ENCODE data around the gene ACTL6B. TPM values are rescaled to one million over a fixed set of nuclear protein-coding genes. Genes with fewer than 3 reads are reported as not detected.

ACTL6B gene
- total RNA-seq, 1 donor from 2014 or later = not detected

DNA sequence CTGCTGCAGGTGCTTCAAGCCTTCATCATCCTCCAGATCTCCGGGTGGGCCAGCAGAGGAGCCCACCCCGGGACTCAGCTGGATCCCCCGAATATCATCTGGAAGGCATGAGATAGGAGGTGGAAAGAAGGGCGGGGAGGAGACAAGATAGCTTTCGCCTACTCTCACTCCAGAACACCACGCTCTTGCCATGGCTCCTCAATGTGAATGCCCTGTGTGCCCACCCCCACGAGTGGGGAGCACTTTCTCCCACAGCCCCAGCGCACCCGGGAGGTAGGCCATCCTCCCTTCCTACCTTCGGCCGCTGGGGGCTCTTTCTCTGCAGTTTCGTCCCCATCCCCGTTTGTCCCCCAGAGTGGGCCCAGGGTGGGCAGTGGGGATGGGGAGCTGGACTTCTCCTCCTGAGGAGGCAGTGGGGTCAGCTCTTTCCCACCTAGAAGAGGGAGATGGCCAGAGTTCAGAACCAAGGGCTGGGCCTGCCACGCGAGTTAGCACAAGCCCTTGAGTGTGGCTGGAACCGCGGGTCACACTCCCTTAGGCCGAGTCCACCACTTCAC is 28.9 kb upstream of the ACTL6B start:
- no peak overlapping the region for H3K9ac ChIP-seq
- H3K4me1 ChIP-seq = peaks cover 3% of the 10 kb centered on the region
- H3K27me3 ChIP-seq = no peaks in the 10 kb centered on the region
- Mint-ChIP-seq H3K36me3 (peaks cover 10% of the 10 kb centered on the region), H3K9me3 (no peaks in the 10 kb centered on the region), H3K27me3 (ENCODE audit: insufficient read depth, low read depth) (peaks cover 2% of the 10 kb centered on the region), H3K27ac (no peak overlapping the region), H3K4me1 (peaks cover 13% of the 10 kb centered on the region), H3K4me3 (no peak overlapping the region)
- H3F3A ChIP-seq (ENCODE audit: low read depth) = peaks cover 27% of the 10 kb centered on the region
- H4K20me1 ChIP-seq (ENCODE audit: low read depth) = peaks cover 75% of the 10 kb centered on the region
- H3K4me3 ChIP-seq = no peak overlapping the region
- peaks cover 26% of the 10 kb centered on the region for H3K79me2 ChIP-seq (ENCODE audit: low read depth)
- DNase-seq (ENCODE audit: low spot score) = no peak
- H3K36me3 ChIP-seq = no peaks in the 10 kb centered on the region
- H3K9me3 ChIP-seq (ENCODE audit: low read depth) = no peaks in the 10 kb centered on the region
- H2AFZ ChIP-seq (replicated peaks) = no peak overlapping the region
- TF ChIP-seq EZH2 (IDR thresholded peaks at IDR 0.05) = no peak
- no peak for TF ChIP-seq EZH2phosphoT487 (IDR thresholded peaks at IDR 0.05)
- TF ChIP-seq, protein P1, sequence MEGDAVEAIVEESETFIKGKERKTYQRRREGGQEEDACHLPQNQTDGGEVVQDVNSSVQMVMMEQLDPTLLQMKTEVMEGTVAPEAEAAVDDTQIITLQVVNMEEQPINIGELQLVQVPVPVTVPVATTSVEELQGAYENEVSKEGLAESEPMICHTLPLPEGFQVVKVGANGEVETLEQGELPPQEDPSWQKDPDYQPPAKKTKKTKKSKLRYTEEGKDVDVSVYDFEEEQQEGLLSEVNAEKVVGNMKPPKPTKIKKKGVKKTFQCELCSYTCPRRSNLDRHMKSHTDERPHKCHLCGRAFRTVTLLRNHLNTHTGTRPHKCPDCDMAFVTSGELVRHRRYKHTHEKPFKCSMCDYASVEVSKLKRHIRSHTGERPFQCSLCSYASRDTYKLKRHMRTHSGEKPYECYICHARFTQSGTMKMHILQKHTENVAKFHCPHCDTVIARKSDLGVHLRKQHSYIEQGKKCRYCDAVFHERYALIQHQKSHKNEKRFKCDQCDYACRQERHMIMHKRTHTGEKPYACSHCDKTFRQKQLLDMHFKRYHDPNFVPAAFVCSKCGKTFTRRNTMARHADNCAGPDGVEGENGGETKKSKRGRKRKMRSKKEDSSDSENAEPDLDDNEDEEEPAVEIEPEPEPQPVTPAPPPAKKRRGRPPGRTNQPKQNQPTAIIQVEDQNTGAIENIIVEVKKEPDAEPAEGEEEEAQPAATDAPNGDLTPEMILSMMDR (IDR thresholded peaks at IDR 0.05) = no peak
- H3K27ac ChIP-seq = no peak overlapping the region
- no peak overlapping the region for H3K4me2 ChIP-seq

DNA sequence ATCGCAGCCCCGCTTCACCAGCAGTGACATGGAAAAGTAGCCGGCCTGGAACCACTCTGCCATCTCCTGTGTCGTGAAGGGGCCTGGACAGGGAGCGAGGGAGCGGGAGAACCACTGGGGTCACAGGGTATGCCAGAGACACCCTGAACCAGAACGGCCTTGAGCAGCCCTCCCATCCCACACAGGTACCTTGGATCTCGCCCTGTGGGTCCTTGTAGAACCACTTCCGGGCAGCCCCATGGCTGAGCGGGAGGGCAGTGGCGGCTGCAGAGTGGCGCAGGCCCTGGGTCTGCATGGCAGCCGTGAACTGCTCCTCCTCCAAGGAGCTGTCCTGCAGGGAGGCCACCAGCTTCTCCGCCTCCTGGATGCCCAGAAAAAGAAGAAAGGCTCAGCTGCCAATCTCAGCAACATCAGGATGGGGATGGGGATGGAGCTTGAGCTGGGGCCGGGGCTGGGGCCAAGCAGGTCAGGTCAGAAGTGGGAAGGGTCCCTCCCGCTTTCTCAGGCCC is 28.3 kb upstream of the ACTL6B start:
- no peak overlapping the region for H3K4me3 Mint-ChIP-seq
- H4K20me1 ChIP-seq (ENCODE audit: low read depth) = peaks cover 75% of the 10 kb centered on the region
- TF ChIP-seq EZH2 (IDR thresholded peaks at IDR 0.05) = no peak
- TF ChIP-seq, protein P1 (IDR thresholded peaks at IDR 0.05) = no peak
- H3F3A ChIP-seq (ENCODE audit: low read depth) = peaks cover 31% of the 10 kb centered on the region
- H3K36me3 ChIP-seq = no peaks in the 10 kb centered on the region
- no peak overlapping the region for H3K9ac ChIP-seq
- H3K27ac Mint-ChIP-seq = no peak overlapping the region
- peaks cover 9% of the 10 kb centered on the region for H3K4me1 Mint-ChIP-seq
- no peak overlapping the region for H3K4me3 ChIP-seq
- H3K4me1 ChIP-seq = no peaks in the 10 kb centered on the region
- no peak for DNase-seq (ENCODE audit: low spot score)
- H3K9me3 ChIP-seq (ENCODE audit: low read depth) = no peaks in the 10 kb centered on the region
- H3K36me3 Mint-ChIP-seq = peaks cover 10% of the 10 kb centered on the region
- no peaks in the 10 kb centered on the region for H3K9me3 Mint-ChIP-seq
- H3K4me2 ChIP-seq = no peak overlapping the region
- peaks cover 3% of the 10 kb centered on the region for H3K27me3 Mint-ChIP-seq (ENCODE audit: insufficient read depth, low read depth)
- no peaks in the 10 kb centered on the region for H3K27me3 ChIP-seq
- H2AFZ ChIP-seq (replicated peaks) = no peak overlapping the region
- H3K79me2 ChIP-seq (ENCODE audit: low read depth) = peaks cover 20% of the 10 kb centered on the region
- no peak overlapping the region for H3K27ac ChIP-seq

DNA sequence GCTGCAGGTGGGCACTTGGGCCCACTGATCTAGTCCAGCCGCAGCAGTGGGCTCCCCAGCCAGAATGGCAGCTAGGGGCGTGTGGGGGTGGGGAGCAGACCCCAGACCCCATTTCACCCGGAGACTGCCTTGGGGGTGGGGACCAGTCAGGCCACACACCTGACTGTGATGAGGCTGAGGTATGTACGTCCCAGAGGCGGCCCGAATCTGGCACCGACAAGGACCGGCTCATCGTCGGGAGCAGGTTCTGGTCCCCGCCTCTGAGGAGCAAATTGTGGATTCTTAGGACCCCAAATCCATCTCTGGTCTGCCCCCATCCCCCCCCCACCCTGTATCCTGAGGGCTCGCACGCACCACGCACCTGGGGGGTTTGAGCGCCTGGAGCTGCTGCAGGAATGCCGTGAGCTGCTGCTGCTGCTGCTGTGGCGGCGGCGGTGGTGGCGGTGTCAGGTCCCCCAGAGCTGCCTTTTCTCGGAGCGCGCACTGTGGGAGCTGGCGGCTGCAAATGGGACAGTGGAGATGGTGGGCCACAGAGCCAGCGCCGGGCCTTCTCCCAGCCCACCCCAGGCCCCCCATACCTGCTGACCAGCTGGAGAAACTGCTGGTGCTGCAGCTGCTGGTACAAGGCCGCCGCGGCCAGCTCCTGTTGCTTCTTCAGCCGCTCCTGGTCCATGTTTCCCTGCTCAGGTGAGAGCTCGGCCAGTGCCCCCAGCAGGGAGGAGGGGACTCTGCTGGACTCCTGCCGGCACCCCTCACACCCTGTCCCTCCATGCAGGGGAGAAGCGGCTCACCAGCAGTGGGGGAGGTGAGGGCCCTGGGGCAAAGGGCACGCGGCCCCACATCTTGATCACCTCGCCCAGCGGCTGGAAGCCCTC is 27.6 kb upstream of the ACTL6B start:
- DNase-seq (ENCODE audit: low spot score) = no peak
- TF ChIP-seq EZH2 (IDR thresholded peaks at IDR 0.05) (no peak), EZH2phosphoT487 (IDR thresholded peaks at IDR 0.05) (no peak)
- TF ChIP-seq, protein P1 (IDR thresholded peaks at IDR 0.05) = no peak
- Mint-ChIP-seq H3K27ac (no peak overlapping the region), H3K4me3 (no peak overlapping the region), H3K4me1 (peaks cover 8% of the 10 kb centered on the region), H3K36me3 (peaks cover 9% of the 10 kb centered on the region), H3K27me3 (ENCODE audit: insufficient read depth, low read depth) (peaks cover 3% of the 10 kb centered on the region), H3K9me3 (no peaks in the 10 kb centered on the region)
- Histone ChIP-seq H3K4me3 (no peak overlapping the region), H3K36me3 (no peaks in the 10 kb centered on the region), H3K4me2 (no peak overlapping the region), H3K79me2 (ENCODE audit: low read depth) (peaks cover 14% of the 10 kb centered on the region), H4K20me1 (ENCODE audit: low read depth) (peaks cover 74% of the 10 kb centered on the region), H3K9ac (no peak overlapping the region), H2AFZ (replicated peaks) (no peak overlapping the region), H3K9me3 (ENCODE audit: low read depth) (no peaks in the 10 kb centered on the region), H3K27me3 (no peaks in the 10 kb centered on the region), H3K4me1 (no peaks in the 10 kb centered on the region), H3F3A (ENCODE audit: low read depth) (peaks cover 38% of the 10 kb centered on the region), H3K27ac (no peak overlapping the region)

All from neural progenitor cell (in vitro differentiated cells).